ENCODE data around the gene RDX. TPM values are rescaled to one million over a fixed set of nuclear protein-coding genes. Genes with fewer than 3 reads are reported as not detected.
A peak's percentile ranks its signal among the peaks of the same experiment; 100 is the strongest.
"Not testable (repeated sequence)": the region's sequence is repeated elsewhere in the genome, so short reads cannot be mapped to it uniquely, and the experiment has no call there.

The RDX gene
- total RNA-seq, 2 experiments from 2014 or later = 33.7 to 35.6 TPM

GRCh38 chr11:110317516-110317932, 21.1 kb upstream of the RDX start:
- H3K4me1 Mint-ChIP-seq = no peaks in the 10 kb centered on the region
- H3K4me3 Mint-ChIP-seq = no peak overlapping the region
- no peak for DNase-seq
- H3K27me3 Mint-ChIP-seq = peaks cover 25% of the 10 kb centered on the region
- H3K27ac Mint-ChIP-seq = no peak overlapping the region
- no peaks in the 10 kb centered on the region for H3K36me3 Mint-ChIP-seq
- no peaks in the 10 kb centered on the region for H3K9me3 Mint-ChIP-seq

- Mint-ChIP-seq H3K36me3 (no peaks in the 10 kb centered on the region), H3K4me3 (no peak overlapping the region), H3K4me1 (peaks cover 12% of the 10 kb centered on the region), H3K27ac (no peak overlapping the region), H3K9me3 (no peaks in the 10 kb centered on the region), H3K27me3 (peaks cover 13% of the 10 kb centered on the region)
- DNase-seq = no peak
These were observed 18.1 kb upstream of the RDX start for GRCh38 chr11:110314366-110315095.

GRCh38 chr11:110312670-110313069, 16.3 kb upstream of the RDX start:
- Mint-ChIP-seq H3K27ac (no peak overlapping the region), H3K36me3 (no peaks in the 10 kb centered on the region), H3K27me3 (peaks cover 10% of the 10 kb centered on the region), H3K9me3 (no peaks in the 10 kb centered on the region), H3K4me3 (no peak overlapping the region), H3K4me1 (peaks cover 12% of the 10 kb centered on the region)
- DNase-seq = no peak

- Mint-ChIP-seq H3K4me1 (peaks cover 12% of the 10 kb centered on the region), H3K9me3 (no peaks in the 10 kb centered on the region), H3K36me3 (no peaks in the 10 kb centered on the region), H3K27me3 (peaks cover 7% of the 10 kb centered on the region), H3K27ac (peak overlapping the region; percentile 82), H3K4me3 (no peak overlapping the region)
- DNase-seq = no peak
These were observed 15.6 kb upstream of the RDX start for GRCh38 chr11:110311783-110312579.

- H3K27me3 Mint-ChIP-seq = no peaks in the 10 kb centered on the region
- H3K9me3 Mint-ChIP-seq = no peaks in the 10 kb centered on the region
- no peaks in the 10 kb centered on the region for H3K36me3 Mint-ChIP-seq
- H3K27ac Mint-ChIP-seq = no peak overlapping the region
- H3K4me1 Mint-ChIP-seq = peaks cover 12% of the 10 kb centered on the region
- no peak overlapping the region for H3K4me3 Mint-ChIP-seq
- DNase-seq = no peak
These were observed 11.7 kb upstream of the RDX start for GRCh38 chr11:110308071-110308470.

GRCh38 chr11:110306019-110306388, 9.6 kb upstream of the RDX start:
- H3K27me3 Mint-ChIP-seq, H3K4me3 Mint-ChIP-seq, DNase-seq, H3K27ac Mint-ChIP-seq, H3K9me3 Mint-ChIP-seq, H3K36me3 Mint-ChIP-seq, H3K4me1 Mint-ChIP-seq: not testable (repeated sequence)

- Mint-ChIP-seq H3K27ac (no peak overlapping the region), H3K27me3 (no peaks in the 10 kb centered on the region), H3K4me1 (no peaks in the 10 kb centered on the region)
These were observed 9.0 kb upstream of the RDX start for GRCh38 chr11:110305169-110306018.

GRCh38 chr11:110303414-110303826, 7.0 kb upstream of the RDX start:
- no peak overlapping the region for H3K4me3 Mint-ChIP-seq
- H3K27me3 Mint-ChIP-seq = no peaks in the 10 kb centered on the region
- peaks cover 3% of the 10 kb centered on the region for H3K4me1 Mint-ChIP-seq
- no peak for DNase-seq
- H3K27ac Mint-ChIP-seq = no peak overlapping the region
- peaks cover 4% of the 10 kb centered on the region for H3K9me3 Mint-ChIP-seq
- peaks cover 2% of the 10 kb centered on the region for H3K36me3 Mint-ChIP-seq

More at GRCh38 chr11:110305169-110306018, 9.0 kb upstream of the RDX start:
- no peak for DNase-seq
- Mint-ChIP-seq H3K9me3 (no peaks in the 10 kb centered on the region), H3K4me3 (no peak overlapping the region), H3K36me3 (no peaks in the 10 kb centered on the region)

GRCh38 chr11:110301577-110301976, 5.2 kb upstream of the RDX start:
- no peaks in the 10 kb centered on the region for H3K27me3 Mint-ChIP-seq
- peaks cover 4% of the 10 kb centered on the region for H3K9me3 Mint-ChIP-seq
- no peak overlapping the region for H3K4me3 Mint-ChIP-seq
- H3K36me3 Mint-ChIP-seq = peaks cover 2% of the 10 kb centered on the region
- H3K27ac Mint-ChIP-seq = no peak overlapping the region
- DNase-seq = no peak
- peaks cover 19% of the 10 kb centered on the region for H3K4me1 Mint-ChIP-seq

- H3K27ac Mint-ChIP-seq = no peak overlapping the region
- peaks cover 19% of the 10 kb centered on the region for H3K4me1 Mint-ChIP-seq
- H3K4me3 Mint-ChIP-seq = no peak overlapping the region
- no peaks in the 10 kb centered on the region for H3K27me3 Mint-ChIP-seq
- H3K36me3 Mint-ChIP-seq = peaks cover 2% of the 10 kb centered on the region
- H3K9me3 Mint-ChIP-seq = peaks cover 4% of the 10 kb centered on the region
- no peak for DNase-seq
These were observed 4.6 kb upstream of the RDX start for GRCh38 chr11:110301032-110301431.

- Mint-ChIP-seq H3K4me3 (no peak overlapping the region), H3K27me3 (no peaks in the 10 kb centered on the region), H3K27ac (no peak overlapping the region), H3K9me3 (peaks cover 4% of the 10 kb centered on the region), H3K36me3 (peaks cover 4% of the 10 kb centered on the region), H3K4me1 (peaks cover 26% of the 10 kb centered on the region)
- DNase-seq = no peak
These were observed 2.8 kb upstream of the RDX start for GRCh38 chr11:110299006-110299785.

- H3K27me3 Mint-ChIP-seq = no peaks in the 10 kb centered on the region
These were observed 1.9 kb upstream of the RDX start for GRCh38 chr11:110298301-110298765.

GRCh38 chr11:110297726-110298300, 1.4 kb upstream of the RDX start:
- peaks cover 7% of the 10 kb centered on the region for H3K36me3 Mint-ChIP-seq
- no peak overlapping the region for H3K27ac Mint-ChIP-seq
- H3K4me3 Mint-ChIP-seq = peak overlapping the region; percentile 10
- H3K27me3 Mint-ChIP-seq = no peaks in the 10 kb centered on the region
- peaks cover 4% of the 10 kb centered on the region for H3K9me3 Mint-ChIP-seq
- H3K4me1 Mint-ChIP-seq = peaks cover 35% of the 10 kb centered on the region
- peak; percentile 11 for DNase-seq

More at GRCh38 chr11:110298301-110298765, 1.9 kb upstream of the RDX start:
- Mint-ChIP-seq H3K4me3 (no peak overlapping the region), H3K27ac (no peak overlapping the region), H3K4me1 (peaks cover 32% of the 10 kb centered on the region), H3K9me3 (peaks cover 4% of the 10 kb centered on the region), H3K36me3 (peaks cover 7% of the 10 kb centered on the region)
- no peak for DNase-seq

Measured in activated naive CD8-positive, alpha-beta T cell treated with anti-CD3 and anti-CD28 coated beads for 36 hours (primary cell).